Activated T-cell treated with anti-CD3 and anti-CD28 coated beads, Interleukin-2, amount 50 U/mL, for 48 hours (primary cell): ENCODE data around the gene NELFA.

Experiments used
- DNase-seq, 2 experiments: peaks; one replicate each; pipeline ENCODE4 v3.0.0-alpha.2; 2020

NELFA gene

GRCh38 chr4:2008921-2009650 is at the start of gene NELFA:
Gene NELFA (minus strand): TSS chr4:2008974. CDS start chr4:2008959, 15 bp downstream.
- peak; percentile 95 to 96 for DNase-seq

DNA sequence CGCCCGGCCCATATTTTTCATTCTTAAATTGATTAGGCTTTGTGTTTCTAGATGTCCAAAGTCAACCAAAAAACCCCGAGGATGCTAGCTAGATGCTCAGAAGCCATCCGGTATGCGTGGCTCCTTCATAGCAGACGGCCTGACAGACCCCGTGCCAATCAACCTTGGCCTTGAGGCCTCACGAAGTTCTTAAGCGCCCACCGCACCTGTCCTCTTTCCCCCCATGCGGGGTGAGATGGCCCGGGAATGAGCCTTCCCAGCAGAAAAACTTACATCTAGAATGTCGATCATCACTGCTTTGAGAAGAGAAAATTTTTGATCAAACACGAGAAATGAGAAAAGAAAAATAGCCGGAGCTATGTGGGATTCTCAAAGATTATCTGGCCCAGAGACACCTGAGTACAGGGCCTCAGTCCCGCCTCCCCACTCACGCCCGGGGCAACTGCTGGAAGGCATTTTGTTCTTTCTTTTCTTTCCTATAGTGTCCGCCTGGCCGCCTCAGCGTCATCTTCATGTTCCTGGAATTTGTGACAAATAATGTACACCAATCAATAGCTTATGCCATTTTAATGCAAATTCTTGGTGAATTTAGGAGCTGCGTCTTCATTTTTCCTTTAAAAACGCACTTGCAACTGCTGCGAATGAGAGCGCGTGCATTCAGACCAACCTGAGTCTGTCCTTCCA is 48.8 kb upstream of the NELFA start:
- DNase-seq = no peak

DNA sequence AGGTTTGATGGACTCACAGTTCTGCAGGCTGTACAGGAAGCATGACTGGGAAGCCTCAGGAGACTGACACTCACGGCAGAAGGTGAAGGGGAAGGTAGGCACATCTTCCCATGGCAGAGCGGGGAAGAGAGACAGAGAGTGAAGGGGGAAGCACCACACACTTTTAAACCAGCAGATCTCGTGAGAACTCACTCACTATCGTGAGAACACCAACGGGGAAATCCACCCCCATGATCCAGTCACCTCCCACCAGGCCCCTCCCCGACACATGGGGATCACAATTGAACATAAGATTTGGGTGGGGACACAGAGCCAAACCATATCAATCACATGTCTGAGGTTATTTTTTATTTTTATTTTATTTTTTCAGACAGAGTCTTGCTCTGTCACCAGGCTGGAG is 45.4 kb upstream of the NELFA start:
- DNase-seq = no peak

DNA sequence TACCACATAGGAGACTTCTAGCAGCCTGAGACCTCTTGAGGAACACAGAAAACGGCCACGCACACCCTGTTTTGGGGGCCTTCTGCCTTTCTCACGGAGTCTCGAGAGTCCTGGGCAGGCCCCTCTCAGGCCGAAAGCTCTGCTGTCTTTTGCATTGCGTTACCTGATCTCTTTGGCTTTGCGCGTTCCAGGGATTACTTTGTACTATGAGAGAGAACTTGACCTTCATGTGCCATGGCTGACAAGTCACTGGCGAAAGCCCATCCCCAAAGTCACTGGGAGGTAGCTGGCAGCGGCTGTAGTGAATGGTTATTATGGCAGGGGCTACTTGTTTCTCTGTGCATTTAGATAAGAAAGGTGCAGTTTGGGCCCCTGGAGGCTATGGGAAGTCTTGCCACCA is 42.3 kb upstream of the NELFA start:
- peak in 1 of 2 experiments; percentile 4 for DNase-seq

- no peak for DNase-seq
Observed at GRCh38 chr4:2049811-2050210, 41.0 kb upstream of the NELFA start.

DNA sequence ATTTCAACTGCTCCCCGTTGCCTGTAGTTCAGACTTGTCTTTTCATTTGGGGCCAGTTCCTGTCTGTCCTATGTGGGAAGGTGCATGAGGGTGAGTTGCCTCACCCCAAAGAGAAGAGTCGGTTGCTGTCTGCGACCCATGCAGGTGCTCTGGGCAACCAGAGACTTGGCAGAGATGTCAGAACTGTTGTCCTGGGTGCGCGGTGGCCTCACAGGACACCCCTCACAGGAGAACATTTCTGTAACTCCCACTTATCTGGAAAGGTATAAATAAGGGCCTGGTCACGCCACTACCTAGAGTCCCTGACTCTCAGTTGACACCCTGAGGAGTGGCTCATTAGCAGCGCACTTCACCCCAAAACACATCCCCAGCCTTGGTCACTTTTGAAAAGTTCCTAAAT is 40.6 kb upstream of the NELFA start:
- DNase-seq = no peak

GRCh38 chr4:2048831-2049230 is 40.1 kb upstream of the NELFA start:
- no peak for DNase-seq

- no peak for DNase-seq
Observed at GRCh38 chr4:2047781-2048581, 39.2 kb upstream of the NELFA start.

DNA sequence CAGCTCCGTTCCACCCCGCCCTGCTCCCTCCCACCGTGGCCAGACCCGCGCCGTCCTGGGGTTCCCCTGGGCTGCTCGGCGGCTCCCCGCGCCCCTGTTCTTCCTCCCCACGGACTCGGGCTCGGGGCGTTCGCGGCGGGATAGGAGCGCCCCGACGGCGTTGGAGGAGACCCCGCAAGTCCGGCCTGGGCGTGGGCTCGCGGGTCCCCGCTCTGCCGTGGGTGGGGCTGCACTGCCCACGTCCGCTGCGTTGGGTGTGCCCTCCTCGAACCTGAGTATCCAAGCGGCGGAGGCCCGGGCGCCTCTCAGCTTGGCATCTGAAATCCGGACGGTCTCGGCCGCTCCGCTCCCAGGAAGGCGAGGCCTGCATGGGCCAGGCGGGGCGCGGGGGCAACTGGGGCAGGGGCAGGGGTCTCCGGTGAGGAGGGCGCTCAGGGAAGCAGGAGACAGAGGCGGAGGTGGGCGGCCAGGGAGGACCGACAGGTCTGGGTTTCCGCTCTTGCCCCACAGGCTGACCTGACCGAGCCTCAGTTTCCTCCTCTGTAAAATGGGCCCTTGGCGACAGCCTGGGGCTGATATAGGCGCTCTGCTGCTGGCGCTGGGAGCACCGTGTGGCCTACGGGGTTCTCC is 38.4 kb upstream of the NELFA start:
- DNase-seq = no peak

DNA sequence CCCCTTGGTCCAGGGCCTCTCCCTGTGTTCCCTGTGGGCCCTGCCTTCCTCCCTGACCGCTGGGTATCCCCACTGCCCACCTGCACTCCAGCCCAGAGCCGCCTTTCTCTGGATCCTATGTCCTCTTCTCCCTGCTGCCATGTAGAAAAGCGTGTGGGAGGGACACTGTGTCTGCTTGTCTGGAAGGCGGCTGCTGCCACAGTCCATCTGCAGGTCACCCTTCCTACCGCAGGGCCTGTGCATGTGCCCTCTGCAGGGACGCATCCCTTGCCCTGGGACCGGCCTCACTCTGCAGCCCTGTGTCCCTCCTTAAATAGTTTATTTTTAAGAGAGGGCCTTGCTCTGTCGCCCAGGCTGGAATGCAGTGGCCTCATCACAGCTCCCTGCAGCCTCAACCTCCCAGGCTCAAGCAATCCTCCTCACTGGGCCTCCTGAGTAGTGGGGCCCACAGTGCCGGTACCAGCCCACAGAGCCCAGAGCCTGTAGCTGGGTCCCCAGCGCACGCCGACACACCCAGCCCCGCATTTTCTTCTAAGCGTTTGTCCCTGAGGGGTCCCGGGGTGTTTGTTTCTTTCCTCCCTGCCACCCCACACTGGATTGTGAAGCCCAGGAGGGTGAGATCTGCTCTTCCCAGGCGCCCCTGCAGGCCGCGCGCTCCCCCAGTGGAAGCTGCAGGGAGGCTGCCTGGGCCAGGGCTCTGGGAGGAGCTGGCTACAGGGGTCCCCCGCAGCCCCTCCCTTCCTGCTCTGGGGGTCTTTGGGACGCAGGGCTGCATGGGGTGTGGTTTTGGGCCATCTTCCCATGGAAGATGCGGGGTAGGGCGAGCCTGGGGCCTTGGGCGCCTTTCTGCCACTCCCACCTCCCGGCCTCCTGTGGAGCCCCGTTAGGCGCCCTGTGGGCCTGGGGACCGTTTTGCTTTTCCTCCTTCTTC is 37.5 kb upstream of the NELFA start:
- DNase-seq = no peak

GRCh38 chr4:2045518-2045951 is 36.8 kb upstream of the NELFA start:
- DNase-seq = no peak

DNA sequence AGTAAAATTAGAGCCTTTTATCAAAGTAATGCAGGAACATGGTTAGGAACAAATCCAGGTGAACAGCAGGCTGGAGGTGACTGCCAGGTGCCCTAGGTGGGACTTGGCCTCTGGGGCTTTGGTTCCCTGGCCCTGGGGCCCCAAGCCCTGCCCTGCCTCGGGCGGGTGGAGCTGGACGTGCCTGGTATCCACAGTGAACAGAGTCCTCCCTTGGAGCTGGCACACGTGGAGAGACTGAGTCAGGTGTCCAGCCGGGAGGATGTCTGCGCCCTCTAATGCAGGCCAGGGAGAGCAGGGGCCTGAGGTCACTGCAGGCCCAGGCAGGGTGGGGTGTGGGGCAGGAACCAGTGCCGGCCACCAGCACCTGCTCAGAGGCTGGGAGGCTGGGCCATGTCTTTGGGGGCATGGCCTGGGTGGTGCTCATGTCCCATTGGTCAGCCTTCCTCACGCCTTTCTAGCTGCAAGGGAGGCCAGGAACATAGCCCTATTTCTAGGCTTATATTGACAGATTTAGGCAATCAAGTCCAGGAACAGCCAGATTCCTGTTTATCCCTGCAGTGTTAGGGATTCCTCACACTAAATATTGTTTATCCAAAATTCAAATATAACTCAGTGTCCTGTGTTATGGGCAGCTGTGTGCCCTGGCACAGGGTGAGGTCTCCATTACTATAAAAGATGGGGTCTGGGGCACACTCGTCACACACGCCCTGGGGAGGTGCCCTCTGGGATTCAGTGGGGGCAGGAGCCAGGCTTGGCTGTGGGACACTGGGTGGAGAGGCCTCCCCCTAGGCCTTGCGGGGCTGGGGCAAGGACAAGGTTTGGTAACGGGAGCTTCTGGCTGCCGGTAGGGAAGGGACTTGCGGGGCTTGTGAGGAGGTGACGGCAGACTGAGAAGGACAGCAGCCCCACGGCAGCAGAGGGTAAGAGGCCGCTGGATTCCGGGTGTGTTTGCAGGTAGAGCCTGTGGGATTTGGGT is 36.1 kb upstream of the NELFA start:
- no peak for DNase-seq

- DNase-seq = no peak
Observed at GRCh38 chr4:2044119-2044485, 35.3 kb upstream of the NELFA start.

GRCh38 chr4:2043396-2044118 is 34.8 kb upstream of the NELFA start:
- no peak for DNase-seq

GRCh38 chr4:2042947-2043395 is 34.2 kb upstream of the NELFA start:
- no peak for DNase-seq

GRCh38 chr4:2042204-2042946 is 33.6 kb upstream of the NELFA start:
- DNase-seq = peak in 1 of 2 experiments; percentile 60

GRCh38 chr4:2041239-2042130 is 32.7 kb upstream of the NELFA start:
- DNase-seq = peak; percentile 90 to 91
